ENCODE measurements around the gene MAEA.

Gene MAEA

DNA sequence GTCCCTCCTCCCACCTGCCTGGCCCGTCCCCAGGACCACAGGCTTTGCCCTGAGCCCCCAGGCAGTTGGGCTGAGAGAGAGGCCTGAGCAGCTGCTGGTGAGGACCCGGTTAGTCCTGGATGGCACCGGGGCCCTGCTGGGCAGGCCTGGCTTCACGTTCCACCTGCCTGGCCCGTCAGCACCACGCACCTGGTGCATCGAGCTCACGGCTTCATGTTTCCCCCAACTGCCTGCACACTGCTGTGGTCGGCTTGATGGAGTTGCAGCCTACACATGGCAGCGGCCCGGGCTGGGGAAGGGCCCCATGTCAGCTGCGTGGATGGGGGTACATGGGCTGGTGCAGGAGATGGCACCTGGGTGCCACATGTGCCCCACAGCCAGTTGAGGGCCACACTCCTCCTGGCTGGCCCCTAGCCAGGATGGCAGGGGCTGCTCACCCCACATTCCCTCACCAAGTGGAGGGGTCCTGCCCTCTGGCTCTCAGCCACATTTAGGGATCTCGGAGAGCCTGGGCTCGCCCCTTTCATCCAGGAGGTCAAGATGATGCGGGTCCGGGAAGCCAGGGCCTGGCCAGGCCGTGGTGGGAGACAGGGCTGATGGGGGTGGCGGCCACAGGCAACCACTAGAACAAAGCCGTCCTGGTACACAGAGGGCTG is 88.0 kb downstream of the MAEA start:
- DNase-seq (ENCODE audit: low read depth in 2 of 2) = no peak
- no peak overlapping the region for H3K4me3 ChIP-seq (replicated peaks in 1 of 2; ENCODE audit: low read depth in 2 of 2, low read length in 2 of 2)
- TF ChIP-seq, protein P1, sequence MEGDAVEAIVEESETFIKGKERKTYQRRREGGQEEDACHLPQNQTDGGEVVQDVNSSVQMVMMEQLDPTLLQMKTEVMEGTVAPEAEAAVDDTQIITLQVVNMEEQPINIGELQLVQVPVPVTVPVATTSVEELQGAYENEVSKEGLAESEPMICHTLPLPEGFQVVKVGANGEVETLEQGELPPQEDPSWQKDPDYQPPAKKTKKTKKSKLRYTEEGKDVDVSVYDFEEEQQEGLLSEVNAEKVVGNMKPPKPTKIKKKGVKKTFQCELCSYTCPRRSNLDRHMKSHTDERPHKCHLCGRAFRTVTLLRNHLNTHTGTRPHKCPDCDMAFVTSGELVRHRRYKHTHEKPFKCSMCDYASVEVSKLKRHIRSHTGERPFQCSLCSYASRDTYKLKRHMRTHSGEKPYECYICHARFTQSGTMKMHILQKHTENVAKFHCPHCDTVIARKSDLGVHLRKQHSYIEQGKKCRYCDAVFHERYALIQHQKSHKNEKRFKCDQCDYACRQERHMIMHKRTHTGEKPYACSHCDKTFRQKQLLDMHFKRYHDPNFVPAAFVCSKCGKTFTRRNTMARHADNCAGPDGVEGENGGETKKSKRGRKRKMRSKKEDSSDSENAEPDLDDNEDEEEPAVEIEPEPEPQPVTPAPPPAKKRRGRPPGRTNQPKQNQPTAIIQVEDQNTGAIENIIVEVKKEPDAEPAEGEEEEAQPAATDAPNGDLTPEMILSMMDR (IDR thresholded peaks at IDR 0.05; ENCODE audit: low read depth, low read length) = no peak

DNA sequence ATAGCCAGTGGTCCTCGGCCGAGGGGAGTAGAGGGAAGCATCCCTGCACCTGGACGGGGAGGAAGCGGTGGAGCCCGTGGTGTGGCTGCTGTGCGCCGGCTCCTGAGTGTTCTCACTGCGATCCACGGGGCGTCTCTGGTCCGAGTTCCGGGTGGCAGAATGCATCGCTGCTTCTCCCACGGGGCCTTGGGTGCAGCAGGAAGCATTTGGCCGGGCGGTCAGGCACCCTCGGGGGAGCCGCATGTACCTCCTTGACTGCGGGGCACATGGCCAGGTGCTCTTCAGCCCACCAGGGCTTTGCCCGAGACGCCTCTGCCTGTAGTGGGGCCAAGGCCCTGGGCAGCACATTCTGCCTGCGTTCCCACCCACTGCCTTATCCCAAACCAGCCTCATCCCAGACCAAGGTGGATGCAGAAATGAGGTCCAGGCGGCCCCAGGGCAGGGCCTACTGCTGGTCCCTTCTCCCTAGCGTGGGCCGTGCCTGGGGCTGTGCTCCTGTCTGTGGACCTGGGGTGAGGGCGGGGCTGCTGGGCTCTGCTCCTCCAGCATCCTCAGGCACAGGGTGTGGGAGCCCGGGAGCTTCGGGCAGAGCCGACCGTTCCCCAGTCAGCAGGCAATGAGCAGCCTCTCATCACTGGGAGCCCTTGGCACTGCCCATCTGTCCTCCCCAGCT is 89.0 kb downstream of the MAEA start:
- no peak for DNase-seq (ENCODE audit: low read depth in 2 of 2)
- TF ChIP-seq, protein P1 (IDR thresholded peaks at IDR 0.05; ENCODE audit: low read depth, low read length) = no peak
- H3K4me3 ChIP-seq (replicated peaks in 1 of 2; ENCODE audit: low read depth in 2 of 2, low read length in 2 of 2) = no peak overlapping the region

DNA sequence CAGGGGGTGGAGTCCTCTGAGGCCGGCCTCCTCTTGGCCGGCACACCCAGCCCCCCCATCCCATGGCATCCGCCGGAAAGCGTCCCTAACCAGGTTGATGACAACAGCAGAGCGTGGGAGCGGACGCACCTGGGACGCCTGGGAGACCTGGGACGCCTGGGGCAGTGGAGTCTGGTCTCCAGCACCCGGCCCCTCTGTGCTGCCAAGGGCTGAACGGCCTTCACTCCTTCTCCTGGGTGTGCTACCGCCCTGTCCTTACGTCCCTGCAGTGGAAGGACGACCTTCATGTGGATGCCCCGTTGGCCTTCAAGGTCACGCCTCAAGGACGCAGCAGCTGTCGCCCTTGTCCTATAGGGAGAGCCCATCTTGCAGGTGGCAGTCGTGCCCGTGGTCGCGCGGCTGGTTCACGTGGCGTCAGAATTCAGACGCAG is 89.7 kb downstream of the MAEA start:
- H3K4me3 ChIP-seq (replicated peaks in 1 of 2; ENCODE audit: low read depth in 2 of 2, low read length in 2 of 2) = no peak overlapping the region
- DNase-seq (ENCODE audit: low read depth in 2 of 2) = no peak
- TF ChIP-seq, protein P1 (IDR thresholded peaks at IDR 0.05; ENCODE audit: low read depth, low read length) = no peak

DNA sequence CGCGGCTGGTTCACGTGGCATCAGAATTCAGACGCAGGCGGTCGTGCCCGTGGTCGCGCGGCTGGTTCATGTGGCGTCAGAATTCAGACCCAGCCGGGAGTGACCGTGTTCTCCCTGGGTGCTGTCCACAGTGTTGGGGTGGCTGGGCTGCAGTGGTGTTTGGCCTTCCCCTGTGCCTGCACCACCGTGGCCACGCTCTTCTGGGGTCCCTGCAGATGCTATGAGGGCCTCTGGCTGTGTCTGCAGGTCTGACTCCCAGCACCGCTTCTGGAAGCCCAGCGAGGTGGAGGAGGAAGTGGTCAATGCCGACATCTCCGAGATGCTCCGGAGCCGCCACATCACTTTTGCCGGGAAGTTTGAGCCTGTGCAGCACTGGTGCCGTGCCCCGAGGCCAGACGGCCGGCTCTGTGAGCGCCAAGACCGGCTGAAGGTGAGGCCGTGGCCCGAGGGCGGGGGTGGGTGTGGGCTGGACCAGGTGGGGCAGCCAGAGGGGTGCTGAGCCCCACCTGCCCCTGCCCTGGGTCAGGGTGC is 90.2 kb downstream of the MAEA start:
- TF ChIP-seq, protein P1 (IDR thresholded peaks at IDR 0.05; ENCODE audit: low read depth, low read length) = no peak
- no peak for DNase-seq (ENCODE audit: low read depth in 2 of 2)
- H3K4me3 ChIP-seq (replicated peaks in 1 of 2; ENCODE audit: low read depth in 2 of 2, low read length in 2 of 2) = no peak overlapping the region

DNA sequence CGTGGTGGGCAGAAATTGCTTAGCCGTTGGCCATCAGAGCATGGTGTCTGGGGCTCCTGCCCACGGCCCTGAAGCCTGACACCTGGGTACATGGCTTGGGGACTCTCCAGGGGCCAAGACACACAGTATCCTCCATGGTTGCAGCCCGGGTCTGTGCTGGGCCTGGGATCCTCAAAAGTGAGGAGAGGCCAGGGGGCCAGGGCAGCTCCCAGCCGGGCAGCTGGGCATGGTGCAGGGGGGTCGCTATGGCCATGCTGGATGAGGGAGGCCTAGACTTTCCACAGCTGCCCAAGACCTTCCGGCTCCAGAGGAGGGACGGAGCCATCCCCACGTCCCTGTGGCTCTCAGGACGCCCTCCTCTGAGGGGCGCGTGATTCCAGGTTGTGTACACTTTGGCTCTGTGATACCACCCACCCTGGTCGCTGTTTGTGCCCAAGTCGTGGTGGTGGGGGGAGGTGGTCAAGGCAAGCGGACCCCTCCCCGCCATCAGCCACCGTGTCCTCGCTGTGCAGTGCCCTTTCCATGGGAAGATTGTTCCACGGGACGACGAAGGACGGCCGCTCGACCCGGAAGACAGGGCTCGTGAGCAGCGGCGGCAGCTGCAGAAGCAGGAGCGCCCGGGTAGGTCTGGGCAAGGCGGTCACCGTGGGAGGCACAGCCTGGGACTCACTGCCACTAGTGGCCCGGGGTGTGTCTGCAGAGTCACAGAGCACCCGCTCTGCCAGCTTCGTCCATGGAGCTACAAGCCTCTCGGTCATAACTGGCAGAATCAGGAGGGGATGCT is 90.9 kb downstream of the MAEA start:
- no peak for DNase-seq (ENCODE audit: low read depth in 2 of 2)
- H3K4me3 ChIP-seq (replicated peaks in 1 of 2; ENCODE audit: low read depth in 2 of 2, low read length in 2 of 2) = no peak overlapping the region
- TF ChIP-seq, protein P1 (IDR thresholded peaks at IDR 0.05; ENCODE audit: low read depth, low read length) = no peak

DNA sequence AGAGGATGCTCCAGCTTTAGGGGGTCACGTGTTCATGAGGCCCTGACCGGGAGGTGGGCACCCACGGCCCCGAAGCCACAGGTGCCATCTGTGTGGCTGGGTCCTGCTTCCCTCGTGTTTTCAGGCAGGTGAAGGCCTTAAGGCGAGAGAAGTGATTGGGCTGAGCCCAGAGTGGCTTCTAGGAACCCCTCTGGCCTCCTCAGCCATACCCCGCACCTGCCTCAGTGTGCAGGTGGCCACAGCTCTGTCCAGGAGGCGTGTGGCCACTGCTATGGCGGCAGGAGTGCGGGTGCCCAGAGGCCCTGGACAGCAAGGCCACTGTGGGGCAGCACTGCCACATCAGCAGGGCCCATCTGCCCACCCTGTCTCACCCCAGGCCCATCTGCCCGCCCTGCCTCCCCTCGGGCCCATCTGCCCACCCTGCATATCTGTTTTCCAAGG is 91.5 kb downstream of the MAEA start:
- no peak for DNase-seq (ENCODE audit: low read depth in 2 of 2)
- H3K4me3 ChIP-seq (replicated peaks in 1 of 2; ENCODE audit: low read depth in 2 of 2, low read length in 2 of 2) = no peak overlapping the region
- TF ChIP-seq, protein P1 (IDR thresholded peaks at IDR 0.05; ENCODE audit: low read depth, low read length) = no peak

All from cardiac fibroblast (primary cell).